ENCODE results near the gene LST1.
"Not testable (repeated sequence)": the region's sequence is repeated elsewhere in the genome, so short reads cannot be mapped to it uniquely, and the experiment has no call there.

LST1 gene

GRCh38 chr6:31580438-31580740 is 5.7 kb upstream of the LST1 start:
- in situ Hi-C loops (cut with MboI; ENCODE audit: low sequenced_read_pairs): no loop called here

GRCh38 chr6:31580807-31581433 is 5.2 kb upstream of the LST1 start:
- in situ Hi-C loops (cut with MboI; ENCODE audit: low sequenced_read_pairs): no loop called here

- in situ Hi-C loops (cut with MboI; ENCODE audit: low sequenced_read_pairs): no loop called here
Measured at GRCh38 chr6:31581434-31582229, 4.4 kb upstream of the LST1 start.

- in situ Hi-C loops (cut with MboI; ENCODE audit: low sequenced_read_pairs): no loop called here
Measured at GRCh38 chr6:31582230-31582643, 3.8 kb upstream of the LST1 start, which contains the start of gene LTB. Gene LTB (minus strand): TSS chr6:31582424. CDS start chr6:31582417, 7 bp downstream.

- in situ Hi-C loops (cut with MboI; ENCODE audit: low sequenced_read_pairs): no loop called here
Measured at GRCh38 chr6:31585491-31585890, 586 bp upstream of the LST1 start.

- in situ Hi-C loops (cut with MboI; ENCODE audit: low sequenced_read_pairs): no loop called here
Measured at GRCh38 chr6:31586599-31587281, 663 bp downstream of the LST1 start.

GRCh38 chr6:31587791-31588777 is 2.0 kb downstream of the LST1 start:
- in situ Hi-C loops (cut with MboI; ENCODE audit: low sequenced_read_pairs): no loop called here

- in situ Hi-C loops (cut with MboI; ENCODE audit: low sequenced_read_pairs): no loop called here
Measured at GRCh38 chr6:31588871-31589650, 3.0 kb downstream of the LST1 start.

- in situ Hi-C loops (cut with MboI; ENCODE audit: low sequenced_read_pairs): not testable (repeated sequence)
Measured at GRCh38 chr6:31590691-31591090, 4.6 kb downstream of the LST1 start.

GRCh38 chr6:31592396-31592771 is 6.3 kb downstream of the LST1 start:
- in situ Hi-C loops (cut with MboI; ENCODE audit: low sequenced_read_pairs): no loop called here

- in situ Hi-C loops (cut with MboI; ENCODE audit: low sequenced_read_pairs): loop anchor here (5.0 kb wide), 1 partner anchor 45 kb away; no protein-coding TSS in a partner anchor
Measured at GRCh38 chr6:31597006-31597405, 10.9 kb downstream of the LST1 start.

GRCh38 chr6:31607317-31607716 is 21.2 kb downstream of the LST1 start:
- in situ Hi-C loops (cut with MboI; ENCODE audit: low sequenced_read_pairs): no loop called here

- in situ Hi-C loops (cut with MboI; ENCODE audit: low sequenced_read_pairs): no loop called here
Measured at GRCh38 chr6:31609519-31610406, 23.7 kb downstream of the LST1 start.

- in situ Hi-C loops (cut with MboI; ENCODE audit: low sequenced_read_pairs): no loop called here
Measured at GRCh38 chr6:31610968-31611367, 24.9 kb downstream of the LST1 start.

- in situ Hi-C loops (cut with MboI; ENCODE audit: low sequenced_read_pairs): no loop called here
Measured at GRCh38 chr6:31614075-31614619, 28.1 kb downstream of the LST1 start.

GRCh38 chr6:31614684-31615578 is 28.9 kb downstream of the LST1 start, which contains the start of gene AIF1:
Gene AIF1 (plus strand): TSS chr6:31615234. CDS start chr6:31615330, 96 bp downstream.
- in situ Hi-C loops (cut with MboI; ENCODE audit: low sequenced_read_pairs): no loop called here

- in situ Hi-C loops (cut with MboI; ENCODE audit: low sequenced_read_pairs): no loop called here
Measured at GRCh38 chr6:31615748-31616147, 29.7 kb downstream of the LST1 start.

GRCh38 chr6:31617010-31617409 is 30.9 kb downstream of the LST1 start:
- in situ Hi-C loops (cut with MboI; ENCODE audit: low sequenced_read_pairs): no loop called here

All from HL-60/S4 treated with phorbol 12-myristate 13-acetate at 8.2 ng/mL for 4 days and 3 days (cell line).